GM20000 (cell line): ENCODE results near the gene MOV10L1.
"Not testable (repeated sequence)": the region's sequence is repeated elsewhere in the genome, so short reads cannot be mapped to it uniquely, and the experiment has no call there.

ENCODE experiments used
- DNase-seq: peaks from one replicate; pipeline ENCODE4 v3.0.0; 2012; ENCODE audit warnings: low spot score
- CTCF ChIP-seq: IDR thresholded peaks from 2 replicates; pipeline ENCODE4 v1.5.1; 2012; ENCODE audit warnings: mild to moderate bottlenecking, control low read depth; ENCODE audit errors: extremely low read depth, missing control alignments

The MOV10L1 gene

DNA sequence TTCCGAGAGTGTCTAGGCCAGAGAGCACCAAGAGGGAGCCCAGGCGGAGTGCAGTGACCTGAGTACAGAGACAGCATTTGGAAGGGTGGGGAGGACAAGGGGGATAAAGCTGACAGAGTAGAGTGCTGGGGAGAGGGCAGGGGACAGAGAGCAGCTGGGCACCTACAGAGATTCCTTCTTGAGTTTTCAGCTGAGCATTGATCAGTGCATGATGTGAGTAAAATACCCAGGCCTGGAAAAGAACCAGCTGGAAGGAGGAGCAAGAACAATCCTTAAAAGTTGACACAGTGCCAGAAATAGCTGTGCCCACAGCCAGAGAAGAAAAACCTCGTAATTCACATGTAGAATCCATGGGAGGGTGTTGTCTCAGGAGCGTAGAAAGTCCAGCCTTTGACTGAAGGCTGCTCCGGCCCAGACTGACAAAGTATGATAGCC, 46.8 kb downstream of the MOV10L1 start:
- no peak for DNase-seq
- no peak for TF ChIP-seq CTCF

DNA sequence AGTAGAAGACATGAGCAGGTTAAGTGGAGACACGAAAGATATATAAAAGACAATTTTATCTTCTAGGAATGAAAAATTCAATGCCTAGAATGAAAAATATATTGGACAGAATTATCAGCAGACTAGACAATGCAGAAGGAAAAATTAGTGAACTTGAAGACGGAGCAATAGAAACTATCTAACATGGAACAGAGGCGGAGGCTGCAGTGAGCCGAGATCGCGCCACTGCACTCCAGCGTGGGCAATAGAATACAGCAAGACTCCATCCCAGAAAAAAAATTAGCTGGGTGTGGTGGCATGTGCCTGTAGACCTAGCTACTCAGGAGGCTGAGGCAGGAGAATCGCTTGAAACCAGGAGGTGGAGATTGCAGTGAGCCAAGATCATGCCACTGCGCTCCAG, 47.5 kb downstream of the MOV10L1 start:
- DNase-seq, result not testable (repeated sequence)

GRCh38 chr22:50138041-50138440, 48.2 kb downstream of the MOV10L1 start:
- no peak for DNase-seq
- no peak for TF ChIP-seq CTCF

DNA sequence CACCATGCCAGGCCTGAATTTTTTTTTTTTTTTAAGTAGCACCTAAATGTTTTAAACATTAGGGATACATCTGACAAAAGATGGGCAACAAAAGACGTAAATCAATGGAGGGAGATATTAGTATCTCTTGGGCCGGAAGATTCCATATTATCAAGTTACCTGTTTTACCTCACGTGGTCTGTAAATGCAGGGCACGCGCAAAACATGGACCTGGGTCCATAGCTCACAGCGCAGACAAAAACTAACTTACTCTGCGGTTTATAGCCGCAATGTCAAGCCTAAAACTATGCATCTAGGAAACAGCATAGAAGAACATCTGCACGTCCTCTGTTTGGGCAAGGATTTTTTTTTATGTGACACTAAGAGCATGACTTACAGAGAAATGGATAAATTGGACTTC, 49.2 kb downstream of the MOV10L1 start:
- TF ChIP-seq CTCF, result no peak
- DNase-seq, result no peak

DNA sequence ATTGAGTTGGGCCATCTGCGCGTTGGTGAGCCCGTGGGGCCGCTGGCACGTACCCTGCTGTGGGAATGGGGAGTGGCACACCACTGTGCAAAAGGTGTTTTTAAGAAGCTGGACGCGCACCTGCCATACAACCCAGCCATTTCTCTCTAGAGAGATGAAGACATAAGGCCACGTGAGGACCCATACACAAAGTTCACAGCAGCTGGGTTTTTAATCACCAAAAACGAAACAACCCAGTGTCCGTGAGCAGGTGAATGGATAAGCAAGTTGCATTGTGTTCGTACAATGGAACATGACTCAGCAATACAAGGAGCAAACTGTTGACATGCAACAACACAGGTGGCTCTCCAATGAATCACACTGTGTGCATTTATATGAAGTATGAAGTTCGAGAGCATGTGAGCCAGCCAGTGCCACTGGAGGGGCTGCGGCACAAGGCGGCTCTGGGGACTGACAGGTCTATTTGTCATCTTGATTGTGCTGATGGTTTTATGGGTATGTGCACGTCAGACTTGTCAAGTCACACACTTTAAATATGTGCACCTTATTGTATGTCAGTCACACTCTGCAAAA, 50.1 kb downstream of the MOV10L1 start:
- DNase-seq, result no peak

DNA sequence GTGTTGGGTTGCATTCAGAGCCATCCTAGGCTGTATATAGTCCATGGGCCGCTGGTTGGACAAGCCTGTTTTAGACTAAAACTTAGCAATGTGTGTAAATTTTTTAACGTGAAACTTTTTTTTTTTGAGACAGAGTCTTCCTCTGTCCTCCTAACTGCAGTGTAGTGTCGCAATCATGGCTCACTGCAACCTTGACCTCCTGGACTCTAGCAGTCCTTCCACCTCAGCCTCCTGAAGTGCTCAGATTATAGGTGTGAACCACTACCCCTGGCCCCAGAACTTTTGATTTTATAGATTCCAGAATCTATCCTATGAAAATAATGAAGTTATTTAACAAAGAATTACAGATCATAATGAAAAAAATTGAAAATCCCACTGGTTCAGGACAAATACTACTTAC, 50.8 kb downstream of the MOV10L1 start:
- TF ChIP-seq CTCF, result no peak
- DNase-seq, result no peak

More for the DNA sequence above, 50.1 kb downstream of the MOV10L1 start:
- TF ChIP-seq CTCF, result no peak

DNA sequence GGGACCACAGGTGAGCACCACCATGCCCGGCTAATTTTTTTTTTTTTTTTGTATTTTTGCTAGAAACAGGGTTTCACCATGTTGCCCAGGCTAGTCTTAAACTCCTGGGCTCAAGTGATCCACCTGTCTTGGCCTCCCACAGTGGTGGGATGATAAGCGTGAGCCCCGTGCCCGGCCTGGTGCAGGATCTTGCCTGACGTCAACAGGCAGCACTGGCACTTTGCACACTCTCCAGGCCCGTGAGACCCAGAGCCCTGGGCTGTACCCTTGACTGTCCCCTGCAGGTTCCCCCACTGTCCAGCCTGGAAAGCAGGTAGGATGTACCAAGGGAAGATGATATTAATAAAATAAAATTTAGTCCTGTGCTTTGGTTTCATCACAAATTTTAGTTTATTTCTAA, 51.7 kb downstream of the MOV10L1 start:
- DNase-seq, result no peak
- TF ChIP-seq CTCF, result no peak

DNA sequence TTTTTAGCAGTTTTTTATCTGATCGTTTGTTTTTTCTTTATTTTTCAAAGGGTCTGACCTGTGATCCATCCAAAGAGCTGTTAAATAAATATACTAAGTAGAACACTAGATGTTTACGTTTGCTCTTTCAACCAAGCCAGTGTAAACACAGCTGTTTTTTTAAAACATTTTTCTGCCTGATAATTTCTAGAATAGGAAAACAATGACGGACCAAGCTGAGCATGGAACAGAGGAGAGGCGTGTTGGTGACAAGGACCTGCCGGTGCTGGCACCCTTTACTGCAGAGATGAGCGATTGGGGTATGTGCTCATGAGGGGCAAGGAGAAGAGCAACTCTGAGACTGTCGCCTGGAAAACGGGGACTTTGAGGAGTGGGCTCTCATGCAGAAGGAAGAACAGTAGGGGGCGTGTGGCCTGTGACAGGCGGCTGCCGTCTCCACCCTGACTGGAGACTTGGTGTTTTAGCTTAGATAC, 52.1 kb downstream of the MOV10L1 start:
- no peak for DNase-seq
- no peak for TF ChIP-seq CTCF
